H1 (cell line): ENCODE results near the gene TBCEL. TPM values are rescaled to one million over a fixed set of nuclear protein-coding genes. Genes with fewer than 3 reads are reported as not detected.

Source experiments
- CTCF ChIA-PET: fragments of 300-600 bp; sonication (Branson Sonifier 250); formaldehyde crosslinking; loops from one replicate; lab custom pipeline; 2021; ENCODE audit not compliant: partially characterized antibody; lab: Charles Lee
- POLR2A ChIA-PET: fragments of 300-600 bp; sonication (Branson Sonifier 250); formaldehyde crosslinking; loops from one replicate; lab custom pipeline; 2021; ENCODE audit warnings: inconsistent platforms; ENCODE audit not compliant: partially characterized antibody; lab: Charles Lee
- DNase-seq, 2 experiments: peaks; one replicate each; pipeline versions ENCODE4 v3.0.0 to v3.0.0-alpha.2; 2010 to 2022; ENCODE audit warnings: low spot score in 2 of 2, low read depth in 1 of 2, mixed read lengths in 1 of 2
- FAIRE-seq: peaks from 2 replicates; lab custom pipeline; 2011; peaks lifted over from hg19 to GRCh38; lab: Jason Lieb, UNC
- H2AFZ ChIP-seq: 2 replicates; pipeline ENCODE4 v1.8.1; 2012; ENCODE audit warnings: low read length, inconsistent platforms
- H2AK5ac ChIP-seq: 2 replicates; pipeline ENCODE4 v1.6.1; 2013; ENCODE audit warnings: low read depth, low read length
- H2BK120ac ChIP-seq: replicated peaks from 2 replicates; pipeline ENCODE3; 2013; ENCODE audit warnings: low read depth, low read length, inconsistent platforms
- H2BK12ac ChIP-seq: 2 replicates; pipeline ENCODE4 v1.6.1; 2013; ENCODE audit warnings: low read depth, low read length
- H2BK15ac ChIP-seq: 2 replicates; pipeline ENCODE4 v1.6.1; 2013; ENCODE audit warnings: low read length
- H2BK20ac ChIP-seq: 2 replicates; pipeline ENCODE4 v1.6.1; 2013; ENCODE audit warnings: low read length
- H2BK5ac ChIP-seq: 2 replicates; pipeline ENCODE4 v1.6.1; 2013; ENCODE audit warnings: low read depth, low read length
- H3K14ac ChIP-seq: 2 replicates; pipeline ENCODE4 v1.6.1; 2013; ENCODE audit warnings: inconsistent platforms; ENCODE audit not compliant: insufficient read length
- H3K18ac ChIP-seq: 2 replicates; pipeline ENCODE4 v1.6.1; 2013; ENCODE audit warnings: low read length; ENCODE audit errors: extremely low read depth
- H3K23ac ChIP-seq: 2 replicates; pipeline ENCODE4 v1.6.1; 2013; ENCODE audit warnings: inconsistent platforms; ENCODE audit not compliant: insufficient read length
- H3K23me2 ChIP-seq: 2 replicates; pipeline ENCODE4 v1.6.1; 2013; ENCODE audit warnings: low read depth, low read length
- H3K27ac ChIP-seq: 2 replicates; pipeline ENCODE4 v1.6.1; 2011; ENCODE audit warnings: low read depth, low read length, inconsistent platforms
- H3K27me3 ChIP-seq, 4 experiments: replicated peaks in 1 of 4; 1 replicate in 1 of 4; 2 replicates in 3 of 4; pipeline versions ENCODE4 v1.6.1 to v1.8.1; 2011 to 2013; ENCODE audit warnings: low read length in 3 of 4, mild to moderate bottlenecking in 3 of 4, inconsistent platforms in 2 of 4, mixed read lengths in 2 of 4, moderate library complexity in 1 of 4; ENCODE audit not compliant: control insufficient read depth in 3 of 4, insufficient read depth in 3 of 4; ENCODE audit errors: extremely low read depth in 1 of 4
- H3K36me3 ChIP-seq, 4 experiments: 2 replicates each; pipeline versions ENCODE4 v1.6.1 to v1.8.1; 2011 to 2013; ENCODE audit warnings: mild to moderate bottlenecking in 4 of 4, low read length in 3 of 4, moderate library complexity in 2 of 4, control low read depth in 1 of 4, inconsistent platforms in 1 of 4; ENCODE audit not compliant: insufficient read depth in 4 of 4, control insufficient read depth in 2 of 4
- H3K4ac ChIP-seq: replicated peaks from 2 replicates; pipeline ENCODE3; 2013; ENCODE audit warnings: low read length, low read depth, mixed read lengths, inconsistent platforms; ENCODE audit not compliant: insufficient read length
- H3K4me1 ChIP-seq, 4 experiments: replicated peaks in 1 of 4; 1 replicate in 1 of 4; 2 replicates in 3 of 4; pipeline versions ENCODE4 v1.6.1 to v1.8.1; 2011 to 2013; ENCODE audit warnings: low read length in 3 of 4, inconsistent platforms in 2 of 4, mixed read lengths in 1 of 4; ENCODE audit not compliant: insufficient read depth in 4 of 4, control insufficient read depth in 3 of 4
- H3K4me2 ChIP-seq, 2 experiments: 2 replicates each; pipeline versions ENCODE4 v1.6.1 to v1.8.1; 2011 to 2013; ENCODE audit warnings: low read depth in 2 of 2, low read length in 2 of 2, control low read depth in 1 of 2, inconsistent platforms in 1 of 2, mild to moderate bottlenecking in 1 of 2; ENCODE audit not compliant: insufficient read depth in 1 of 2
- H3K4me3 ChIP-seq, 4 experiments: fragments of 200-600, 300-600 bp in 1 of 4; sonication (generic), shearing (Covaris generic), sonication (Bioruptor Twin) in 1 of 4; 2 replicates each; pipeline versions ENCODE4 v1.5.1 to v1.8.1; 2011 to 2016; ENCODE audit warnings: low read length in 4 of 4, low read depth in 3 of 4, control low read depth in 2 of 4, inconsistent platforms in 2 of 4, mild to moderate bottlenecking in 2 of 4, mixed read lengths in 1 of 4, moderate library complexity in 1 of 4; ENCODE audit not compliant: insufficient read depth in 2 of 4; ENCODE audit errors: extremely low read depth in 1 of 4
- H3K56ac ChIP-seq: replicated peaks from 2 replicates; pipeline ENCODE3; 2013; ENCODE audit warnings: low read depth, mild to moderate bottlenecking, mixed read lengths, low read length, inconsistent platforms; ENCODE audit not compliant: insufficient read length
- H3K79me1 ChIP-seq: 2 replicates; pipeline ENCODE4 v1.6.1; 2013; ENCODE audit warnings: low read depth, low read length, control low read depth
- H3K79me2 ChIP-seq, 2 experiments: 2 replicates each; pipeline versions ENCODE4 v1.6.1 to v1.8.1; 2012 to 2013; ENCODE audit warnings: low read length in 2 of 2, mild to moderate bottlenecking in 2 of 2, inconsistent platforms in 1 of 2; ENCODE audit not compliant: insufficient read depth in 2 of 2, control insufficient read depth in 1 of 2
- H3K9ac ChIP-seq, 4 experiments: replicated peaks in 1 of 4; 1 replicate in 1 of 4; 2 replicates in 3 of 4; pipeline versions ENCODE4 v1.6.1 to v1.8.1; 2011 to 2013; ENCODE audit warnings: low read depth in 3 of 4, low read length in 3 of 4, control low read depth in 2 of 4, mild to moderate bottlenecking in 2 of 4, moderate library complexity in 2 of 4, inconsistent platforms in 1 of 4; ENCODE audit errors: extremely low read depth in 1 of 4
- H3K9me3 ChIP-seq, 2 experiments: 2 replicates each; pipeline versions ENCODE4 v1.6.1 to v1.8.1; 2012 to 2013; ENCODE audit warnings: mild to moderate bottlenecking in 2 of 2, moderate library complexity in 2 of 2, control low read depth in 1 of 2, inconsistent platforms in 1 of 2, low read depth in 1 of 2, low read length in 1 of 2, mixed read lengths in 1 of 2; ENCODE audit not compliant: insufficient read depth in 2 of 2
- H4K20me1 ChIP-seq, 2 experiments: replicated peaks in 1 of 2; 2 replicates each; pipeline versions ENCODE3 to v1.8.1; 2011 to 2013; ENCODE audit warnings: inconsistent platforms in 2 of 2, low read length in 2 of 2, mild to moderate bottlenecking in 1 of 2; ENCODE audit not compliant: insufficient read depth in 2 of 2, control insufficient read depth in 1 of 2
- H4K5ac ChIP-seq: 2 replicates; pipeline ENCODE4 v1.6.1; 2013; ENCODE audit warnings: low read length, low read depth, mixed read lengths, inconsistent platforms; ENCODE audit not compliant: insufficient read length
- H4K8ac ChIP-seq: 2 replicates; pipeline ENCODE4 v1.8.0; 2013; ENCODE audit warnings: mild to moderate bottlenecking, moderate library complexity, low read length, inconsistent platforms; ENCODE audit not compliant: insufficient read depth; ENCODE audit errors: extremely low read depth
- H4K91ac ChIP-seq: replicated peaks from 2 replicates; pipeline ENCODE3; 2013; ENCODE audit warnings: low read length, mixed read lengths, inconsistent platforms; ENCODE audit not compliant: insufficient read length
- BRCA1 ChIP-seq: IDR thresholded peaks from 2 replicates; pipeline ENCODE4 v1.6.1; 2012; ENCODE audit warnings: low read depth, low read length, improper control_type of control experiment
- CREB1 ChIP-seq: IDR thresholded peaks from 2 replicates; pipeline ENCODE4 v1.6.1; 2012; ENCODE audit warnings: inconsistent platforms
- EGR1 ChIP-seq: IDR thresholded peaks from 2 replicates; pipeline ENCODE4 v1.6.1; 2011; ENCODE audit warnings: low read depth, low read length, borderline replicate concordance
- SUZ12 ChIP-seq: fragments of 200-600 bp; sonication (generic); IDR thresholded peaks from 2 replicates; pipeline ENCODE4 v1.6.1; 2012; ENCODE audit warnings: mild to moderate bottlenecking, inconsistent platforms, low read length, moderate library complexity, mixed read lengths
- ZNF274 ChIP-seq: IDR thresholded peaks from 2 replicates; pipeline ENCODE4 v1.7.0; 2012; ENCODE audit warnings: low read length, borderline replicate concordance; ENCODE audit errors: extremely low read depth
- WGBS, 2 experiments: shearing (Covaris generic) in 1 of 2; methylation state at CpG; one replicate each; pipeline versions ENCODE4 v1.1.6 to v1.1.7; 2013 to 2015; ENCODE audit warnings: low lambda C conversion rate in 2 of 2, mixed read lengths in 2 of 2, inconsistent platforms in 1 of 2, low coverage in 1 of 2, missing lambda C conversion rate in 1 of 2; ENCODE audit not compliant: insufficient replicate concordance in 2 of 2, insufficient coverage in 1 of 2, insufficient read length in 1 of 2; ENCODE audit errors: extremely low coverage in 1 of 2, missing lambda C conversion rate in 1 of 2; 5-methylcytosine and 5-hydroxymethylcytosine counted together
- polyA plus RNA-seq, 7 experiments: library from polyadenylated mRNA; depleted of rRNA in 3 of 7; stranded (reverse) in 5 of 7; unstranded in 2 of 7; fragments of >200 nt in 5 of 7; fragments of 200-250 nt in 2 of 7; gene quantifications; 1 replicate in 5 of 7; 2 replicates in 1 of 7; 4 replicates in 1 of 7; pipeline versions ENCODE4 v1.2.1 to v1.2.3, GENCODE V29; 2011 to 2013; ENCODE audit warnings: missing spikeins in 2 of 7, mixed read lengths in 2 of 7
- total RNA-seq: library from RNA; stranded (reverse); fragmentation: NEBNext Ultra II Directional; extraction: Animal tissue kit (Norgen Biotek cat#: 25700); gene quantifications from 2 replicates; pipeline ENCODE4 v1.2.1, GENCODE V29; 2021

The TBCEL gene
- total and polyA plus RNA-seq, 2 of the 8 experiments (the other 6 are each of a cell fraction or from before 2014, with no cell fraction given) = 3.9 to 16.0 TPM

DNA sequence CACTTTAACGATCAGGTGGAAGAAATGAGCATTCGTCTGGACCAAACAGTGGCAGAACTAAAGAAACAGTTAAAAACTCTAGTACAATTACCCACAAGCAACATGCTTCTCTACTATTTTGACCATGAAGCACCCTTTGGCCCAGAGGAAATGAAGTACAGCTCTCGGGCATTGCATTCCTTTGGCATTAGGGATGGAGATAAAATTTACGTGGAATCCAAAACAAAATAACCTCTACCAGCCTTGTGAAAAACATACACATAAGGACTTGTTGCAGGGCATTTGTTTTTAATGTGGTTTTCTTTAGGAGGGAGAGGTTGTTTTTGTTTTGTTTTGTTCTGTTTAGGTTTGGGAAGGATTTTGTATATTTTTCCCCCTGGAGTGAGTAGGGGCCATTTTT is 63.0 kb downstream of the TBCEL start:
- no peak overlapping the region for H2BK5ac ChIP-seq
- H3K27ac ChIP-seq = no peak overlapping the region
- H4K20me1 ChIP-seq = peaks cover 0 to 2% of the 10 kb centered on the region in 2 experiments
- no peak overlapping the region for H4K5ac ChIP-seq
- H3K18ac ChIP-seq = no peak overlapping the region
- no peak overlapping the region for H2AFZ ChIP-seq
- H3K4me2 ChIP-seq = no peak overlapping the region
- H3K4ac ChIP-seq = no peak overlapping the region
- H3K9ac ChIP-seq = no peak overlapping the region
- no peak overlapping the region for H3K14ac ChIP-seq
- H3K4me3 ChIP-seq = no peak overlapping the region
- peaks cover 0 to 9% (median 3%) of the 10 kb centered on the region in 4 experiments; a peak in 4 of 8 replicates for H3K36me3 ChIP-seq
- H4K8ac ChIP-seq = no peak overlapping the region
- ChIA-PET CTCF (no interaction called here), POLR2A (no interaction called here)
- H4K91ac ChIP-seq = no peak overlapping the region
- WGBS, 2 experiments = 83% methylated on average over 4 of the region's 4 CpGs; no CpG with 5 or more reads in 1 of the 2 experiments
- H2BK12ac ChIP-seq = no peak overlapping the region
- FAIRE-seq = no peak
- H2BK20ac ChIP-seq = no peak overlapping the region
- no peaks in the 10 kb centered on the region for H3K9me3 ChIP-seq
- H2AK5ac ChIP-seq = no peak overlapping the region
- no peak overlapping the region for H3K23ac ChIP-seq
- H3K27me3 ChIP-seq = no peaks in the 10 kb centered on the region; a peak in 1 of 7 replicates
- no peaks in the 10 kb centered on the region; the same call in 1 of the 2 replicates for H3K23me2 ChIP-seq
- no peak overlapping the region for H3K56ac ChIP-seq
- DNase-seq = no peak
- H3K4me1 ChIP-seq = no peaks in the 10 kb centered on the region
- no peak overlapping the region for H2BK15ac ChIP-seq
- H3K79me2 ChIP-seq = no peaks in the 10 kb centered on the region
- H2BK120ac ChIP-seq = no peak overlapping the region
- H3K79me1 ChIP-seq = no peaks in the 10 kb centered on the region
- no peak for TF ChIP-seq CREB1
- no peak for TF ChIP-seq ZNF274
- no peak for TF ChIP-seq BRCA1
- TF ChIP-seq EGR1 = no peak
- no peak for TF ChIP-seq SUZ12
